Ramos (cell line): ENCODE data around the gene ECE1.
"Not testable (repeated sequence)": the region's sequence is repeated elsewhere in the genome, so short reads cannot be mapped to it uniquely, and the experiment has no call there.

ENCODE experiments used
- in situ Hi-C: fragments of 300-500 bp; cut with MboI; formaldehyde crosslinking; loops from one replicate; pipeline ENCODE4 v1.14.3; 2022; ENCODE audit warnings: low sequenced_read_pairs; ENCODE audit not compliant: unreplicated experiment

ECE1 gene

DNA sequence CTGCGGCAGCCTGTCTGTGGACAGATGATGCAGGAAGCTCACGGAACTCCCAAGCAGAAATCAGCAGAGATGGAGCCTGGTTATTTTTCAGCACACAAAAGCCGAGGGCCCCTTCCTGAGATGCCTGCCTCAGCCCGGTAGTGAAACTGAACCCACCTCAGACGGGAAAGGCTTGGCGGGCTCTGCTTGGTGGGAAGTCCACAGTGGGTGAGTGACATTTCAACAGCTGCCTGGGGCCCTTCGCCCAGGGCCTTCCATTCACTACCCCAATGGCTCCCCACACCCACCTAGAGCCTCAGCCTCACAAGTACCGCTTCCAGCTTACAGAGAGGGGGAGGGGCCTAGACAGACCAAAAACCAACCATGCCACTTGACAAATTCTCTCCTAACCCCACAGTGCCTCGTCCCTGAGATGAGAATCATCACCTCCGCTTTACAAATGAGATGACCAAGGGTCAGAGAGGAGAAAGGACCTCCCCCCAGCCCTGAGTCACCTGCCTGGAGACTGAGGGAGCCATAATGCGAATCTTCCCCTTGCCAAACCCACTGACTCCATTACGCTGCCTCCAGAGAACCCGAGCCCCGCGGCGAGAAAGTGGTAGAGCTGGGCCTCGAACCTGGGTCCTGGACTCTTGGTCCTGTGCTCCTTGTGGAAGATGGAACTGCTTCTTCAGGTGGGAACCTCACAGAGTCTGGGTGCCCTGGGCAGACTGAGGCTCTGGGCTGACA is 3.4 kb upstream of the ECE1 start:
- in situ Hi-C loops: no loop called here

DNA sequence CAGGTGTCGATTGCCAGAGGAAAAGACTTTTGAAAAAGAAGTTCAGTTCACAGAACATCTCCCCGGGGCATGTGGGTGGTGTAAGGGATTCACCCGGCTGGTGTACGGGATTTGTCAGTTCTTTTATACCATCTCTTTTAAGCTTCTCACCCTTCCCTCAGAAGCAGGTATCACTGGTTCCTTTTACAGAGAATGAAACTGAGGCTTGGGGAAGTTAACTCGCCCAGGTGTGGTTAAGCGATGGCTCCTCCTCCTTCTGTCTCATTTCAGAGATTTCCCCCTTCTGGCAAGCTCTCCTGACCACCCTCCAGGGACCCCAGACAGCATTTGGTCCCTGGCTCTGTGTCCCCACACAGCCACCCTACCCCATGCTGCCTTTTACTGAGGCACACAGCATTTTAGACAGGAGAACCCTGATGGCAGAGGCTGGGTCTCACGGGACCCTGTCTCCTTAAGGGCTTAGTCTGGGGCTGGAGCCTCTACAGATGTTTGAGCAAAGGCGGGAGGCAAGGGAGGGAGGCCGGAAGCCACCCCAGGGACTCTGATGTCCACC is 2.8 kb upstream of the ECE1 start:
- in situ Hi-C loops: no loop called here

DNA sequence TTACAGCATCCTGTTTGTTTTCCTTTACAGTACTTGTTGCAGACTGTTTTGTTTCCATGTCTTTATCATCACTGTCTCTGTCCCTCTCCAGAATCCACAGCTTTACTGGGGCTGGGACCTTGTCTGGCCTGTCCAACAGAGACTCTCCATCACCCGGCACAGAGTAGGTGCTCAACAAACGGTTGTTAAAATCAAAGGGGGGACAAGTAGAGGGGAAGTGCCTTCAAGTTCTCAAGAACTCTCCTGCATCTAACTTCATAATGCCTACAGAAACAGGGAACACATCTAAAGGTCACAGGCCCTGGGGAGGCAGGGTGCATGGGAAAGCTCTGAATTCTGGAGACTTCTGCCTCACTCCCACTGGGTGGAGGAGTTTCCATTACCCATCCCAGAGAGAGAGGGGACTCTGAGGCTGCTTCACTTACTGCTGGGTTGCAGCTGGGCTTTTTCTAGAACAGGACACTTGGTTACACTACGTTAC is 2.3 kb upstream of the ECE1 start:
- in situ Hi-C loops: no loop called here

DNA sequence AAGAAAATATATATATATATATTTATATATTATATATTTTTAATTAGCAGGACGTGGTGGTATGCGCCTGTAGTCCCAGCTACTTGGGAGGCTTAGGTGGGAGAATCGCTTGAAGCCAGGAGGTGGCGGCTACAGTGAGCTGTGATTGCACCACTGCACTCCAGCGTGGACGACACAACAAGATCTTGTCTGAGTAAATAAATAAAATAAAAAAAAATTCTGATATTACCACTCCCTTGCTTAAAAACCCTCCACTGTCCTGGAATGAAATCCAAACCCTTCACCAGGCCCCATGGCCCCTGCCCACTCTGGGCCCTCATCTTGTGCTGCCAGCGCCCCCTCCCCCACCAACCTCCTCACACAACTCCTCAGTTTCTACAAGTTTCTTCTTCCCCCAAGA is 1.7 kb upstream of the ECE1 start:
- in situ Hi-C loops: no loop called here

DNA sequence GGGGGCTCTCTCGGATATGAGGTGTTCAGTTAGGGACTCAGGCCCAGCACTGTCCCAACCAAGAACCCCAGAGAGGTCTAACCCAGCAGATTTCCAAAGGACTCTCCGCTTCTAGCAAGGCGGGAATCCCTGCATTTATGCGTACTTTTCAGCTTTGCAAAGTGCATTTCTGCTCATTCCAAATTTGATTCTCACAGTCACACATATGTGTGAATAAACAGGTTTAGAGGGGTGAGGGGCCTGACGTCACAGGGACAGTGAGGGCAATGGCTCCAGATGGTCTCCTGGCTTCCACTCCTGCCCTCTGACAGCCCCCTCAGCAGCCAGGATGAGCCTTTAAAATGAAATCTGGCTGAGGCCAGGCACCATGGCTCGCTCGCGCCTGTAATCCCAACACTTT is 921 bp upstream of the ECE1 start:
- in situ Hi-C loops: no loop called here

DNA sequence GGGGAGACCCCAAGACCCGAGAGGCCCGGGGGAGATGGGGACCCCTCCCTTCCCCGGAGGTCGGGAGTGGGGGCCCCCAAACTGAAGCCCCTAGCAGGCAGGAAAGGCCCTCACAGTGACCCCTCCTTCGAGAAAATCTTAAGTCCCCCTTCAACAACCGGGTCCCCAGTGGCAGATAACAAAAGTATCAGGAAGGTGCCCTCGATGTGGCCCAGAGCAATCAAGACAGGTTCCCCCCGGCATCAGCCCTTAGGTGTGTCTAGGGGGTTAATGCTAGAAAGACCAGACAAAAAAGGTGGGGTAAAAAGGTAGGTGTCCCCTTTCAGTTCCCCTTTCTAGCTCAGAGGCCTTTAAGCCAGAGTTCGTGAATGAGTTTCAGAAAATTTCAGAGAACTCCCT is 282 bp upstream of the ECE1 start:
- in situ Hi-C loops: no loop called here

DNA sequence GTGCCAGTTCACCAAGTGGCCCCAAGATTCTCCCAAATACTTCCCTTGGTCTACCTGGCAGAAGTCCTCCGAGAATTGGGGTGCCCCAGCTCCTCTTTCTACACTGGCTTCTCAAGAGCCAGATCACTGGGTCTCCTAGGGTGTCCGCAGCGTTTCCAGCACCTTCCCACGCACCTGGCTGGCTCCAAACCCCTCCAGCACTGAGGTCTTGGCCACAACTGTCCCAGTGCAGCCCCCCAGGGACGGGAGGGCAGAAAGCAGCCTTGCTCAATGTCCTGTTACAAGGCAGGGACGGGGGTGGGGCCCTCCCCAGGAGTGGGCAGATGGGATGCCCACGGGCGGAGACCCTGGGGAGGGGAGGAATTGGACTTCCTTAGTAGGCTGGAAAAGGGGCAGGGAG is 1.1 kb downstream of the ECE1 start:
- in situ Hi-C loops: no loop called here

DNA sequence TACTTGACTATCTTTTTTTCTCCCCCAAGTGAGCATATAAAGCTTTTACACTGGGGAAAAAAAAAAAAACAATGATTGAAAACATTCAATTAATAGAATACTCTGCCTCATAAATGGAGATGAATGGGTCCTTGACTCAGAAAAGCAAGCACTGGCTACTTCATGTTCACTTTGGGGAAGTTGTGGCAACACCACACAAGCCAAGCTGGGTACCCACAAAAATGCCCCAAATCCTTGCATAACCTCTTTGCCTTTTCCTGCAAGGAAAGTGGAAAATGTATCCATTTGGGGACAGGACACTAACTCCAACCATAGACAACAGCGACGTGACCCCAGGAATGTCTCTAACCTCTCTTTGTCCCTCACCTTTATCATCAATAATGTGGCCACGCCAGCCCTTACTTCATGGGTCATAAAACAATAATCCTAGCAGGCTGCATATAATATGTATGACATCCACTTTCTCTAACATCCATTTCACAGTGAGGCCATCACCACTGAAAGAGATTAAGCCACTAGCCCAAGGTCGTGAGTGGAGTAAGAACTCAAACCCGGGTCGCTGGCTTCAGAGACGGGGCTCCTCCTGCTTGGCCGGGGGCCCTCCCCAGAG is 2.3 kb downstream of the ECE1 start:
- in situ Hi-C loops: no loop called here

DNA sequence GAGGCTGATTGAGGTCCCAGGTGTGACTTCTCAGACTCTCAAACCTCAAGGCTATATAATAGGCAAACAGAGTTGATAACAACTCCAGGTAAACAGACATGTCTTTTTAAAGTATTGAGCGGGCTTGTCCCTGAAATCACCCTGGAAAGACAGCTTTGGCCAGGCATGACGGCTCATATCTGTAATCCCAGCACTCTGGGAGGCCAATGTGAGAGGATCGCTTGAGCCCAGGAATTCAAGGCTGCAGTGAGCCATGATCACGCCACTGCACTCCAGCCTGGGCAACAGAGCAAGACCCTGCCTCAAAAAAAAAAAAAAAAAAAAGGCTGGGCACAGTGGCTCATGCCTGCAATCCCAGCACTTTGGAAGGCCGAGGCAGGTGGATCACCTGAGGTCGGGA is 4.9 kb downstream of the ECE1 start:
- in situ Hi-C loops: not testable (repeated sequence)

DNA sequence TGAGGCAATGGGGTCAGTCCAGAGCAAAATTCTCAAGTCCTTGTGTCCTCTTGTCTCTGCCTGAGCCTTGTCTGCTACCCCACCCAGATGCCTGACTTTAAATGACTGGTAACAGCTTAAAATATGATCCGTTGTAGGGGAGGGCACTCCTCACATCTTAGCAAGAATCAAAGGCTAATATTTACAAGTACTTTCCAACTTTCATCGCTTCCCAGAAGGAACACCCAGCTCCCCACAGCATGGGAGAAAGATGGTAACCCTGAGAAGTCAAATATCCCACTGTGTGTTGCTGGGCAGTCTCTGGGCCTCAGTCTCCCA is 5.2 kb downstream of the ECE1 start:
- in situ Hi-C loops: no loop called here

DNA sequence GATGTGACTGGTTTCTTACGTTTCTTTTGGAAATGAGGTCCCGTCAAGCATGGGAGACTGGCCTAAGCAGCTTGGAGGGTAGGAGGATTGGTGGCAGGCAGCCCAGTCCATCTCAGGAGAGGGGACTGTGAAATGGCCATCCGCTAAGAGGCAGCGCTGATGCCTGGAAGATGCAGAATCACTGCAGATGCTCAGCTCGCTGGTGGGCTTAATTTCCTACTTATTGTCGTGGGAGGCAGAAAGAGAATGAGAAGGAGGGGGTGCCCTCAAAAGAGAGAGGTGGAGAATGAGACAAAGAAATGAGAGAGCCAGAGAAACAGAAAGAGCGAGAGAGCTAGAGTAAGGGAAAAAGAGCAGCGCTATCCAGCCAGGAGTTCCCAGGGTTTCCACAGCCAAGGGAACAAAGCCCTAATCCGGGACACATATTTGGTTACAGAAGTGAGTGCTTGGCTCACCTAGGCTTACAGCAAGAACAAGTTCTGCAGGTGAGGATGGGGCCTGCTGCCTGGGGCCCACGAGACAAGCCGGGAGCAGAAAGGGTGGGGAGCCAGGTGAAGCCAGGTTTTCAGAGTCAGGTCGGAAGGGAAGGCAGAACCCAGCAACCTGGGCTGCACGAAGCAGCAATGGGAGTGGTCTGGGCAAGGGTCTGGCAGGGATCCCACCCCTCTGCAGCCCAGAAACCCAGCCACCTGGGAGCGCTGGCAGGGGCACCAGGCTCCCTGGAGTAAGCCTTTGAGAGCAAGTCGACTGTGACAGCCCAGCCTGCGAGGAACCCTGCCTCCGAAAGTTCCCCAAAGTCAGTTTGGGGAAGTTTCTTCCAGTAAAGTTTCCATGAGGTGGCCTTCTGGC is 5.8 kb downstream of the ECE1 start:
- in situ Hi-C loops: no loop called here

DNA sequence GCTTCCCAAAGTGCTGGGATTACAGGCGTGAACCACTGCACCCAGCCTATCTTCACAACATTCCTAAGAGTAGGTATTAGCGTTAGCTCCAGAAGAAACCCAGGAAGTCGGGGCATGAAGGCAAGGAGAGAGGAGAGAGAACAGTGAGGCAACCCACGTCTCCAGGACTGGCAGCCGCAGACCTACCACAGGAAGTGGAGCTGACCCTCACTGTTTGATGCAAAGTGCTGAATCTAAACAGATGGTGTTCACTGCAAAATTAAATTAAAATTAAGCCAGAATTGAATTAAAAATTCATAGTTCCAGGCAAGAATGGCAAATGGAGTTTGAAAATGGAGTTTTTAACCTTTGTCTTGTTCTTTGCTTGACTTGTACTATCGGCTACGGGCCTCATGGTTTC is 6.7 kb downstream of the ECE1 start:
- in situ Hi-C loops: no loop called here

DNA sequence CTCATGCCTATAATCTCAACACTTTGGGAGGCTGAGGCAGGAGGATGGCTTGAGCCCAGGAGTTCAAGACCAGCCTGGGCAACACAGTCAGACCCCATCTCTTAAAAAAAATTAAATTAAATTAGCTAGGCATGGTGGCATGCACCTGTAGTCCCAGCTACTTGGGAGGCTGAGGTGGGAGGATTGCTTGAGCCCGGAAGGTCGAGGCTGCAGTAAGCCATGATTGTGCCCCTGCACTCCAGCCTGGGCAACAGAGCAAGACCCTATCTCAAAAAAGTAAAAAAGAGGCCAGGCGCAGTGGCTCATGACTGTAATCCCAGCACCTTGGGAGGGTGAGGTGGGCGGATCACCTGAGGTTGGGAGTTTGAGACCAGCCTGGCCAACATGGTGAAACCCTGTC is 8.2 kb downstream of the ECE1 start:
- in situ Hi-C loops: not testable (repeated sequence)

DNA sequence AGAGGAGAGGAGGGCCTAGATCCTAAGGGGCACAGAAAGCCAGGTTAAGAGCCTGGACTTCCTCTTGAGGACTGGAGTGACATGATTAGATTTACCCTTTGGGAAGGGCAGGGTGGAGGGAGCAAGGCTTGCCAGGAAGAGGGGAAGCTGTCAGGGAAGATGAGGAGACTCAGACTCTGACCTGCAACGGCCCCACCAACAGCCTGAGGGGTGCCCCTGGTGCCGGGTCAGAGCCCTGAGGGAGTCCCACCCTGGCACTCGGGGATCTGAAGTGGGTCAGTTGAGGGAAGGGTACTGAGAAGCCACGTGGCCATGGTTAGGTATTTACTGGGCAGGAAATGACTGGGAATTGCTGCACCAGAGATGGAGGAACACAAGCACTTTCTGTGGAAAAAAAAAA is 9.8 kb downstream of the ECE1 start:
- in situ Hi-C loops: no loop called here

DNA sequence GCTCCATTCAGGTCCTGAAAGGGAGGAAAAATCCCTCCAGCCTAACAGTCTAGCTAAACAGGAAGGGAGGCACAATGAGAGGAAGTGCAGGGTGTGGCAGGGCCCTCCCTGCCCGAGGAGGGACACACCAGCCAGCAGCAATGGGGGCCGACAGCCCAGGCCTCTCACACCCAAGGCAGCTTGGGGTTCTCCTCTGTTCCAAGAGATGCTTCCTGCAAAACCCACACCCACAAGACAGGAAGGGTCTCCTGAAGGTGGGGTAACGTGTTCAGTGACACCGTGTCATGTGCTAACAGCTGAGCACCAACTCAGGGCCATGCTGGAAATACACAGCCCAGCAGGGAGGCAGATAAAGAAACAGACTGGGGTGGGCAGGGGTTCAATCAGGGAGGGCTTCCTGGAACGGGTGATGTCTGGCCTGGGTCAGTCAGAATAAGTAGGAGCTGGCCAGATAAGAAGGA is 10.2 kb downstream of the ECE1 start:
- in situ Hi-C loops: no loop called here

DNA sequence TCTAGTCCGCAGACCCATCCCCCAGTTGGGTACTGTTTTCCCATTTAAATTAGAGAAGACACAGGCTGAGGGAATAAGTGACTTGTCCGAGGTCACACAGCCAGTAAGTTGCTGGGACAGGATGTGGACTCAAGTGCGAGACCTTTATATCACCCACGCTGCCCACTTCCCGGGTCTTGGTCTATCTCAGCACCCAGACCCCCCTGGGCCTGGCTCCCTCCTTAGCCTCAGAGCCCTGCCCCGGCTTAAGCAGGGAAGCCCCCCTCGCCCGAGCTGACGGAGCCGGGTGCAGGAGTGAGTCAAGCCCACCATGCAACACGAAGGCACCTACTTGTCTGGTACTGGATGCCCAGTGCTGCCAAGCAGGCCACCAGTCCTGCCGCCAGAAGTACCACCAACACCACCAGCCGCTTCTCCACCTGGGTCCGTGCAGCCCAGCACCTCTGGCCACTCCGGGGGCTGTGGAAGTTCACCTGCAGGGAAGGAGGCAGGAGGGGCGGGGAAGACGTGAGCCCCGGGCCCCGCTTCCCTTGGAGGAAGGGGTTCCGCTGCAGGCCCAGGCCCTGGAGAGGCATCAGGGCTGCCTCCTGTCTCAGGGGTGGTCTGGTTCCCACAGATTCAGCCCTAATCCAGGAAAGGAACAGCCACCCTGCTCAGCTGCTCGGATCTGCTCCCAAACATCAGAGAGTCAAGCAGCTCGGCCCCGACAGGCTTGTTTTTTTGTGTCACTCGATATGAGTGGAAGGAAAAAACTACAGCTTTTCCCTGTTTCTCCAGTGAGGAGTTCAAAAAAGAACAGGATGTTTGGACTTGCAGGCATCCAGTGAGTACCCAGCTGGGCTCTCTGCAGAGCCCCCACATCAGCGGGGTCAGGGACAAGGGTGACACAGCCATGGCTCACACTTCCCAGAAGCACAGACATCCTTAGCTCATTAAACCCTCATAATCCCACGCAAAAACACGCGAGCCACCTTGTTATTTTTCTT is 11.1 kb downstream of the ECE1 start:
- in situ Hi-C loops: no loop called here

DNA sequence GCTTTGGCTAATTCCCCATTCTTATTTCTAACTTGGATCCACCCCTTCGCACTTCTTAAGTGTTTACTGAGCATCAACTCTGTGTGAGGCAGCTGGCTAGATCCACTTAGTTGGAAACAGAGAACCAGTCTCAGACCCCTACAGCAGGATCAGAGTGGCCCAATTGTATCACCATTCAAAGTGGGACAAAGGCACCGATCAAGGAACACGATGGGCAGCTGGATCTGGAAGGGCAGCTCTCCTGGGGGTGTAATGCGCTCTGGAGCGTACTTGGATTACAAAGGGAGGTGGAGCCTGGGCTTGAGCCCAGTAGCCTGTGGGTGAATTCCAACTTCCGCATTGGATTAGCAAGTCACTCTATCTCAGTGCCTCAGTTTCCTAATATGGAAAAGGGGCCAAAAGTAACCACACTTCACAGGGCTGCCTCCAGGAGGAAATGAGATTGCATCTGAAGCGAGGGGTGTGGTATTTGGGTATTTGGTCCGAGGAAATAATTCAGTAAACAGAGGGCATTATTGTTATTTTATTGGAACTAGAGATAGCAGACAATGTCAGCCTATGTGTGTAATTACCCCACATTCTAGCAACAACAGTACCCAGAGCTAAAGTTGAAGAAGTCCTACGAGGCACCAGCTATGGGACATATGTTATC is 11.9 kb downstream of the ECE1 start:
- in situ Hi-C loops: no loop called here

DNA sequence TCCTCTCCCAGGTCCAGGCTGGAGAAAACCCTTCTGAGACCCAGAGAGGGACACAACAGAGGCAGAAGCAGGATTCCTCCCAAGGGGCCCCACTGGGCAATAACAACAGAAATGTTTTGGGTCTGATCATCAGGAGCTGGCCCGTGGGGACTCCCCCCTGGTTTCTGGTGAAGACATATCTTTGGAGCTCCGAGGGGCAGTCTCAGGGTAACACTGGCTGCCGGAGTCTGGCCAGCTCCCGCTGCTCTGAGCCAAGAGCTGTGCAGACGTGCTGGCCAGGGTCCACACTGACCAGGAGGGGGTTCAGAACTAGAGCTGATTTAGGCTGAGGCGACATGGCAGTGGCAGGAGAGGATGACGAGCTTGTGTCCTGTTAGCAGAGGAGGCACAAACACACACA is 13.1 kb downstream of the ECE1 start:
- in situ Hi-C loops: no loop called here

DNA sequence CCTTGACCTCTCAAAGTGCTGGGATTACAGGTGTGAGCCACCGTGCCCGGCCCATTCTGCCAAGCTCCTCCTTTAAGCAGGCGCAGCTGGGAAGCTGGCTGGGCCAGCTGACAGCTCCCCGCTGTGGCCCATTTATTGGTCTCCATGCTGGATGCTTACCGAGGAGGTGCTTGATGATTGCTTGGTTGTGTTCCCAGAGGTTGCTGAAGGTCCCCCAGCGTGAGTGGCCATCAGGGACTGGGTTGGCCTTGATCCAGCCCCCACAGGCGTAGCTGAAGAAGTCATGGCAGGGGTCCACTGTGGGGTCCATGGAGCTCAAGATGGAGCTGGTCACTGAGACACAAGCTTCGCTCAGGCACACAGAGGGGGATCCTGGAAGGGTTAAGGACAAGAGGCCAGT is 17.7 kb downstream of the ECE1 start:
- in situ Hi-C loops: no loop called here
